Suprapubic skin (tissue), 3 donors: ENCODE measurements around the gene CKAP4.

Source experiments
- CTCF ChIP-seq, 2 donors: fragments of 200-600 bp in 1 of 2; fragments of 450-650 bp in 1 of 2; sonication (generic) in 1 of 2; IDR thresholded peaks; one replicate each; pipeline ENCODE4 v1.5.1; 2016 to 2019; ENCODE audit warnings: antibody characterized with exemption in 2 of 2, mild to moderate bottlenecking in 1 of 2, moderate library complexity in 1 of 2
- POLR2AphosphoS5 ChIP-seq, 3 donors: sonication (generic); formaldehyde crosslinking; IDR thresholded peaks; one replicate each; pipeline ENCODE4 v1.6.1; 2017; ENCODE audit warnings: antibody characterized with exemption in 3 of 3

GRCh38 chr12:106255493-106255892, 7.7 kb upstream of the CKAP4 start:
- TF ChIP-seq CTCF (IDR thresholded peaks at IDR 0.05) (no peak), POLR2AphosphoS5 (IDR thresholded peaks at IDR 0.05) (no peak)
